G401 (cell line): Measurements from ENCODE around the gene COX7B. TPM values are rescaled to one million over a fixed set of nuclear protein-coding genes. Genes with fewer than 3 reads are reported as not detected.
A peak's percentile ranks its signal among the peaks of the same experiment; 100 is the strongest.
"Not testable (repeated sequence)": the region's sequence is repeated elsewhere in the genome, so short reads cannot be mapped to it uniquely, and the experiment has no call there.

ENCODE experiments used
- DNase-seq: peaks from one replicate; pipeline ENCODE4 v3.0.0-alpha.2; 2015; ENCODE audit warnings: low spot score
- in situ Hi-C: cut with HindIII; loops from 2 replicates; pipeline ENCODE4 v1.10.0; 2016; ENCODE audit warnings: low sequenced_read_pairs, mixed read lengths
- total RNA-seq: library from RNA; depleted of rRNA; stranded (reverse); fragments of >200 nt; shearing (Covaris generic); gene quantifications from 2 replicates; pipeline ENCODE4 v1.2.3, GENCODE V29; 2014; rRNA removed

COX7B gene, protein sequence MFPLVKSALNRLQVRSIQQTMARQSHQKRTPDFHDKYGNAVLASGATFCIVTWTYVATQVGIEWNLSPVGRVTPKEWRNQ
- 408 and 546 TPM in 2 replicates for total RNA-seq

DNA sequence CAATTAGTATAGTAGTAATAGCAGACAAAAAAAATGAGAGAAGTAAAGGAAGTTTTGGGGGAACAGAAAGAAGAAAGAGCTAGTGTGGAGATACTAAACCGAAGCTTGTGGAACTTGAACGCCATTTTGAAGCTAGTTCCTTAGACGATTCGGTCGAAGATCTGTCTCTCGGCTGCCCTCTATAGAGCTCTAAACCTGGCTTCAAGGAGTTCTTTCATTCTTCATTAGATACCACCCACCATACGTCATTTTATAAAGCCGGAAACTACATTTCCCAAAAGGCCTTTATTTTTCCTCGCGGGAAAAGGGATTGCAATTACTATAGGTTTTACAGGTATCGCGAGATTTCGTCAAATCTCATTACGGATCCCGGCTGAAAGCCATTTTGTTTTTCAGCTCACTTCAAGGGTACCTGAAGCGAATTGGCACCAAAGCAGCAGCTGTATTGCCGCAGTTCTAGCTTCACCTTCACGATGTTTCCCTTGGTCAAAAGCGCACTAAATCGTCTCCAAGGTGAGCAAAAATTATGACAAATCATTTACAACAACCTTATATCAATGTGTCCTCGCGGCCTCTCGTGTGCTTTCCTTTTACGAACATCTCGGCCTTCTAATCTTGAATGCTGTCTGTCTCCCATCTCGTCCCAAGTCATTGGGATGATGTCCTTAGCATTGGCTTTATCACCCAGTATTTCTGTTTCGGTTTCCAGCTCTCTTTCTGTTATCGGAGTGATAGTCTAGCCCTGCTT lies at the start of gene COX7B:
Gene COX7B (plus strand): TSS at position 388 of the 748 bp plus-strand sequence. CDS start 86 bp downstream, at position 474.
- in situ Hi-C loops: no loop called here
- DNase-seq: peak; percentile 97

DNA sequence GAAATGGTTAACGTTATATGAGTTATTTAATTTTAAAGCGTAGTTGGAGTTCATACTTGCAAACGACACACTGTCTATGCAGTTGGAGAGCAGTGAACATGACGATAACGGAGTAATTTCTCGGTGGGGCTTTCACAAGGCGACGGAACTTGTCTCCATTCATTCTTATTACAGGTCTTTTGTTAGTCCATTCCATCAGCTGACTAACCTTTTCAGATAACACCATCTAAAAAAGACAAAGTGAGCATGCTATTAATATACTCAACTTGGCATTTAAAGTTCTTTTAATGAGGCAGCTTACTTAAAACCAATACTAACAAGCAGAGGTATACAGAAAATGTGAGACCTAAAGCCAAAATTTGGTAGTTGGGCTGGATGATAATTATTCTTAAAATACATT lies 23.9 kb upstream of the COX7B start:
- in situ Hi-C loops: no loop called here

DNA sequence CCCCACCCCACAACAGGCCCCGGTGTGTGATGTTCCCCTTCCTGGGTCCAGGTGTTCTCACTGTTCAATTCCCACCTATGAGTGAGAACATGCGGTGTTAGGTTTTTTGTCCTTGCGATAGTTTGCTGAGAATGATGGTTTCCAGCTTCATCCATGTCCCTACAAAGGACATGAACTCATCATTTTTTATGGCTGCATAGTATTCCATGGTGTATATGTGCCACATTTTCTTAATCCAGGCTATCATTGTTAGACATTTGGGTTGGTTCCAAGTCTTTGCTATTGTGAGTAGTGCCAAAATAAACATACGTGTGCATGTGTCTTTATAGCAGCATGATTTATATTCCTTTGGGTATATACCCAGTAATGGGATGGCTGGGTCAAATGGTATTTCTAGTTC lies 17.9 kb upstream of the COX7B start:
- in situ Hi-C loops, DNase-seq: not testable (repeated sequence)

More for the DNA sequence above, 23.9 kb upstream of the COX7B start:
- DNase-seq: no peak

DNA sequence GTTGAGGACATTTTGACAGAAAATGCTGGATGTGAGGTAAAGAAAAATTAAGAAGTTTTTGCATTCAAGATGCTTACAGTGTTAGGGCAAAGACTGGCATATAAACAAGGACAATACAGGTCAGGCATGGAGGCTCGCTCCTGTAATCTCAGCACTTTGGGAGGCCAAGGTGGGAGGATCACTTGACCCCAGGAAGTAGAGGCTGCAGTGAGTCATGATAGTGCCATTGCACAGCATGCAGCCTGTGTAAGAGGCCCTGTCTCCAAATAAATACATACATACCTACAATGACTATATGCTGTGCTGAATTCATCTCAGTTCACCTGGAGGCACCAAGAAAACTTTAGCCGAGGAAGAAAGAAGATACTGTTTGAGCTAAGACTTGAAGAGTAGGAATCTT lies 6.4 kb upstream of the COX7B start:
- DNase-seq: no peak
- in situ Hi-C loops: no loop called here

DNA sequence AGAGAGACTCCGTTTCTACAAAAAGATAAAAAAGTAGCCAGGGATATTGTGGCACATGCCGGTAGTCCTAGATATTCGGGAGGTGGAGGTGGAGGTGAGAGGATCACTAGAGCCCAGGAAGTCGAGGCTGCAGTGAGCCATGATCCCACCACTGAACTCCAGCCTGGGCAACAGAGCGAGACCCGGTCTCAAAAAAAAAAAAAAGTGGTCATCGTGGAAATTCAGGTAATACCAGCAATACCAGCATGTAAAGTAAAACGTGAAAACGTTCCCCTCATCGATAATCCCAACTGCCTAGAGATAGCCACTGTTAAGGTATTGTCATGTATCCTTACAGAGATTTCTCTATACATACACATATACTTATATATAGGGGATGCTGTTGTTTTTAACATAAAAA lies 5.6 kb upstream of the COX7B start:
- no peak for DNase-seq
- in situ Hi-C loops: no loop called here

DNA sequence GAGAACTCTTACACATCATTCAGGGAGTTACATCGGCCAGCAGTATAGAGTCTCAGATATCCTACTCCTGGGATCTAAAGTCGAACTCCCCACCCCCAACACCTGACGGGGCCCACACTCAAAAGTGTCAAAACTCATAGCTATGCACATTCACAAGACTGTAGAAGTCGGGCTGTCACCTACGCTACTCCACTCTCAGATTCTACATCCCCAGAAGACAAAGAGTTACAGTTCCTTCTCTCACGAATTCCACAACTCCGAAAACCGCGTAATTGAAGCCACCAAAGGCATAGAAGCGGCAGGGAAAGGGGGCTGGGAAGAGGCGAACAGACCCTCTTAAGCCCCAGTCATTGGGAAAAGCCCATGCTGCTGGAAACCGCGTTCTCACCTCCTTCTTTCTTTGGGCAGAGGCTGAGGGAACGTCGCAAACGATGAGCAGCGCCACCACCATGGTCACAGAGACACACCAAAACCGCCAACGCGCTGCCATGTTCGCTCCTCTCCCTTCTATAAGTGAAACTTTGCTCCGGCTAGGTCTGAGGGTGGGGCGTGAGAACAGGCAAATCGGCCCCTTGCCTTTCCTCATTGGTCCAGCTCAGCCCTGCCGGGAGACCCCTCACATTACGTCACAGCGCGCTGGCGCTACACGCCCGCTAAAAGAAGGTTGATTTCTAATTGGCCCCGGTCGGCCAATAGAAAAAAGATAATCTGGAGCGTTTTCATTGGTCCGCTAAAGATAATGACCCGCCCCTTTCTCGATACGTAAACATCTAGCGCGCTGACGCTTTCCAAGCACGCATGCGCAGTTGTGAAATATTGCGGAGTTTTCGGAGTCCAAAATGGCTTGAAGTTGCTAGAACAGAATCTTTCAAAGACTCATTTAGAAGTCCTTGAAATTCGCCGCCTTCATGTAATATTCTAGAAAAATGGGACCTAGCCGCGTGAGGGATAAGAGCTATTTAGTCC lies 4.1 kb upstream of the COX7B start, which contains the start of gene MAGT1:
Gene MAGT1 (minus strand): TSS at position 515 of the 966 bp plus-strand sequence. CDS start 25 bp downstream, at position 490.
- in situ Hi-C loops: no loop called here

DNA sequence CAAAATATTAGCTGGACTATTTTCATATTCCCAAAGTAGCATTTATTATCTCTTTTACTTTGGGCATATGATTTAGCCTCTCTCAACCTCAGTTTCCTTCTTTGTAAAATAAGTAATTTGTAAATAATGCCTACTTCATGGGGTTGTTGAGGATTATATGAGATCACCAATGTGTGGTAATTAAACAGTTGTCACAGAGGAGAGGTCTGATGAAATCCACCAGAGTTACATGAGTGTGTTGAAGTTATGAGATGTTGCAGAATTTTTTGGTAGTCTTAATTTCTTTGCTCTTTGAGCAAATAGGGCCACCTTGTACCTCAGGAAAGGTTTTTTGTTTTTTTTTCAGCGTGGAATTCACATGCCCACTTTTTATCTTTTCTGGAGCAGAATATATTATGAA lies 1.4 kb downstream of the COX7B start:
- in situ Hi-C loops: no loop called here
- DNase-seq: no peak

More for the DNA sequence above, 4.1 kb upstream of the COX7B start, which contains the start of gene MAGT1:
- peak; percentile 96 for DNase-seq

DNA sequence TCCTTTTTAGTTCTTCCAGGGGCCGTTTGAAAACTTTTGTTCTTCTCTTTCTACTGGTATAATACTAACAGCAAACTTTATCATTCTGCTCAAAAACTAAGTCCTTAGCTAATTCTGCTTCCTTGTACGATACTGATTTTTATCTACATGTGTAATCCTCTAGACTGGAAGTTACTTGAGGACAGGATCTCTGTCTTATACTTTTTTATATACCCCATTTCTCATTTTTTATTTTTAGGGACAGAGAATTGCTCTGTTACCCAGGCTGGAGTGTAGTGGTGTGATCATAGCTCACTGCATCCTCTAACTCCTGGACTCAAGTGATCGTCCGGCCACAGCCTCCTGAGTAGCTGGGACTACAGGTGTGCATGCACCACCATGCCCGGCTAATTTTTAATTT lies 2.2 kb downstream of the COX7B start:
- in situ Hi-C loops: no loop called here
- DNase-seq: no peak

DNA sequence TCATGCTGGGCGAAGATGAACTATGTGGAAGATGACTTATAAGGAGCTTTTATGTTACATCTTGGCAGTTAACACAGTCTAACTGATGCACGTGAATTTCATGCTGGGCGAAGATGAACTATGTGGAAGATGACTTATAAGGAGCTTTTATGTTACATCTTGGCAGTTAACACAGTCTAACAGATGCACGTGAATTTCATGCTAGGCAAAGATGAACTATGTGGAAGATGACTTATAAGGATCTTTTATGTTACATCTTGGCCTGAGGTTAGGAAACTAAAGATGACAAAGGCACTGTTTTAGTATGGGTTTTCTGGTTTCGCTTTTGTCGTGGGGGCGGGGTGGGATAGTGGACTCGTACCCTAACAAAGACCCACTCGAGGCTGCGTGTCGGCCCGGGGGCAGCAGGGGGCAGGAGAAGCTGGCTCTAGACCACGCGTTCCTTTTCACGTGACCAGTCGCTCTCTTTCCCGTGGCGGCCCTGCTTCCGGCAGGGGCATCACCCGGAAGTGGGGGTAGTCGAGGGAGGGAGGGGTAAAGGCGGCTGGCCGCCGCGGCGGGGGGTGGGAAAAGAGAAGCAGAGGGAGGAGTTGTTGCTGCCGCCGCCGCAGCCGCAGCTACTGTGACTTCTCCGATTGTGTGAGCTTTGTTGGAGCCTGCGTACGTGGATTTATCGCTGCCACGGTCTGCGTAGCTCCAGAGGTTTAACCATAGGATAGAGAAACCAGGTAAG lies 11.0 kb downstream of the COX7B start, which contains the start of gene ATP7A:
Gene ATP7A (plus strand): TSS at position 586 of the 733 bp plus-strand sequence. CDS start 60,949 bp downstream, outside the sequence.
- peak; percentile 58 for DNase-seq
- in situ Hi-C loops: no loop called here

DNA sequence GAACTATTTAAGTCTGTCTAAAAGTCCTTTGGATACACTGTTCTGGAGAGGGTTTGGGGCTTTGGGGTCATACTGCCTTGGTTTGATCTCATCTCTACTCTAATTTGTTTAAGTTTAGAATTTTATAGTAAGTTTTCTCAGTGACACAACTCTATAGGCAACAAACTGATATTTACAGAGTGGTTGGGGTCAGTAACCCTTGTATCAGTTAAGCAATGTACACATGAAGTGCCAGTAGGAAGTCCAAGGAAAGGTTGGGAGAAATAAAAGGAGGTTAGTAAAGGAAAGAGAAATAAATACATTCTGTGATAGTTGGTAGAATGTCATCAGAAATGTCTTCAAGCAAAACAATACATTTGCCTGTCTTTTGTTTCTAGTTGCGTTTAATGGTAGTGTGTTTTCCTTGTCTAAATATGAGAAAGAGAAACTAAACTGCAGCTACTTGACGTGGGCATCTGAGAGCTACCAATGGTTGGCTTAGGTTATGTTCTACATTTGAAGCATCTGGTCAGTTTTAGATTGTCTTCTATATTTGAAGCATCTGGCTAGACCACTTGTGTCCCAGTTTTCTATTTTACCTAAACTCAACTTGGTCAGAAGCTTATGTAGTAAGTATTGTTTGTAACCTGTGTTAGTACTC lies 18.1 kb downstream of the COX7B start:
- in situ Hi-C loops: no loop called here
- DNase-seq: no peak

DNA sequence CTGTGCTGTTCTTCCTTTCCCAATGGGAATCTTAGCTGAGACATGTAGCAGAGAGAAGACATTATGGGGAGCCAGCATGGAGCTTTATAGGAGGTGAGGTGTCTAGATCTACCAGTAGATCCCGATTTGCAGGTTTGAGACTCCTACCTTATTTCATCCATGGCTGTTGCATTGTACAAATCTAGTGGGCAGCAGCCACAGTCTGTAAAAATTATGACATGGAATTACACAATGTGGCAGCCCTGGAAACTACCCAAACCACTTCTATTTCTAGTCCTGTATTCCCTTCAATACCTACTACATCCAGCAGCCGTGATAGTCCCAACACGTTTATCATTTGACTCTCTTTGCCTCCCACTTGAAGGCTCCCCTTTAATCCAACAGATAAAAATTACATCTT lies 19.3 kb downstream of the COX7B start:
- in situ Hi-C loops: no loop called here
- DNase-seq: no peak

DNA sequence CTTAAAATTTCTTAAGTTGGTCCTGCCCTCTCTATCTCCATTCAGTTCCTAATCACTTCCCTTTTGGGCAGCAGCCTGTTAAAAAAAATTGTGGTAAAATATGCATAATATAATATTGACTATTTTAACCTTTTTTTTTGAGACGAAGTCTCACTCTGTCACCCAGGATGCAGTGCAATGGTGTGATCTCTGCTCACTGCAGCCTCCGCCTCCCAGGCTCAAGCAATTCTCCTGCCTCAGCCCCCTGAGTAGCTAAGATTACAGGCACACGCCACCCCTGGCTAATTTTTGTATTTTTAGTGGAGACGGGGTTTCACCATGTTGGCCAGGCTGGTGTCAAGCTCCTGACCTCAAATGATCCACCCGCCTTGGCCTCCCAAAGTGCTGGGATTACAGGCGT lies 20.1 kb downstream of the COX7B start:
- in situ Hi-C loops, DNase-seq: not testable (repeated sequence)

DNA sequence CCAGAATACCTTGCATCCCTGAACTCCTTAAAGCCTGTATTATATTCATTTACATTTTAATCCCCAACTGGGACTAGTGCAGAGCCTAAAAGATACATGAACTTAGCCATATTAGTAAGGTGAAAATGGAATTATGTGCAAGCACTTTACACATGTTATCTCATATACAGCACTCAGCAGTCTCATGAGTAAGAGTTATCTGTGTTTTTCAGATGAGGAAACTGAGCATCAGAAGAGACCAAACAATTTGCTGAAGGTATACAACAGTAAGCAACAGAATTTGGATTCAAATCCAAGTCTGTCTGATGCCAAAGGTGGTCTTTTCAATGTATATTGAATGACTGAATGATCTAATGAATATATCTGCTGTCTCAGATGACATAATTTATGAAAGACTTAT lies 23.5 kb downstream of the COX7B start:
- in situ Hi-C loops: no loop called here

DNA sequence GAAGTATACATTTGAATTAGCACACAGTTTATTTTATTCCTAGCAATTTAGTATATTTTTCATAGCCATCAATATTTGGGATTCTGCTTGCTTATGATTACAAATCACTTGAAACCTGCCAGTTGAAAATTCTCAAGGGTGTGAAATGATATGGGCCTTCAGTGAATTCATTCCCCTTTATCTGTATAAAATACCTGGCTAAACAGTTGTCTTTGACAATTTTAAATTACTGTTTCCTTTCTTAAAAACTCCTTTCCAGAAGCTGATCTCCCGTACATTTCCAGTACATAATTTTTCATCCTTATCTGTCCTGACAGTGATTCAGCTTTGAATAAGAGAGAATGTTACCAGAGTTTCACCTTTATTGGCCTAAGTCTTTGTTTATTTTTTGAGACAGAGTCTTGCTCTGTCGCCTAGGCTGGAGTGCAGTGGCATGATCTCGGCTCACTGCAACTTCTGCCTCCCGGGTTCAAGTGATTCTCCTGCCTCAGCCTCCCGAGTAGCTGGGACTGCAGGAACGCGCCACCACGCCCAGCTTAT lies 25.1 kb downstream of the COX7B start:
- in situ Hi-C loops: no loop called here
- DNase-seq: no peak

More for the DNA sequence above, 23.5 kb downstream of the COX7B start:
- DNase-seq: no peak

DNA sequence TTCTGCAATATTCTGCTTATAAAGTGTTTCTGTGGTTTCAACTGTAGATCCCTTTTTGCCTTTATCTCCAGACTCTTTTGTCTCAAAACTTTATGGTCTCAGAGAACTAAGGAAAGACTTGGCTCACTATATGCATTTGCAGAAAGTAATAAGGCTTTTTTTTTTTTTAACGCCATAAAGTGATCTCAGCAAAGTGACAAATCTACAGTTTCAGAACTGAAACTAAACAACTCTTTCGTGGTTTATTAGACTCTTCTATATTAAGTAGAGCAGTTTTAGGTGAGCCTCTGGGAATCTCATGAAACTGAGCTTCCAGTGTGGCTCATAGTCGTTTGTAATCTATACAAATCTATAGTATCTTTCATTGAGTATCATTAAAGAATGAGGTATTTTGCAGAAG lies 26.5 kb downstream of the COX7B start:
- no peak for DNase-seq
- in situ Hi-C loops: no loop called here

DNA sequence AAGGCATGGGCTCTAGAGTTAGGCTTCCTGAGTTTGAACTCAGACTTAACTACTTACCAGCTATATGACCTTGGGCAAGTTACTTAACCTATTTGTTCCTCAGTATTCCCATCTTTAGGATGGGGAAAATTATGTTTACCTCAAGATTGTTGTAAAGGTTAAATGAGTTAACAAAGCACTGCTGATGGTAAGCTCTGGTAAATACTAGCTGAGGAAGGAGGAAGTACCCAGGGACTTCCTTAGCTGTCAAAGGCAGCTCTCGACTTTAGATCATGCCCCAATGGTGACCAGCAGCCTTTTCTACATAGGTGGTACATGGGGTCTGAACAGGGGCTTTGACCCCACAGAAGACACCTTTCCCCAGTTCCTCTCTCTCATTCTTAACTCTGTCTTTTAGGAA lies 31.3 kb downstream of the COX7B start:
- DNase-seq: no peak
- in situ Hi-C loops: no loop called here

DNA sequence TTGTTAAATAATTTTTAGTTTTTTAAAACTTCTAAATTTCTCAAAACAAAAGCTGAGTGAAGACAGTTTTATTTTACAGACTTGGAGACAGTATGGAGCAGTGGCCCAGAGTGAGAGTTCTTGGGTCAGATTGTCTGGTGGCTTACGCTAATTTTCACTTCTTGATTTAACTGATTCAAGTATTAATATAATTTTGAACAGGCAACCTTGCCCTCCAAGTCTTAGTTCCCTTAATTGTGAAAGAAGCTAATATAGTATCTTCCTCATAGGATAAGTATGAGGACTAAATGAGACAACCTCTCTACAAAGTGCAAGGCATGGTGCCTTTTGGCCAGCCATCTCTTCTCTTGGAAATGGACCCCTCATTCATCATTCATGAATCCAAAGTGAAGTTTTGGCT lies 36.6 kb downstream of the COX7B start:
- no peak for DNase-seq
- in situ Hi-C loops: no loop called here

DNA sequence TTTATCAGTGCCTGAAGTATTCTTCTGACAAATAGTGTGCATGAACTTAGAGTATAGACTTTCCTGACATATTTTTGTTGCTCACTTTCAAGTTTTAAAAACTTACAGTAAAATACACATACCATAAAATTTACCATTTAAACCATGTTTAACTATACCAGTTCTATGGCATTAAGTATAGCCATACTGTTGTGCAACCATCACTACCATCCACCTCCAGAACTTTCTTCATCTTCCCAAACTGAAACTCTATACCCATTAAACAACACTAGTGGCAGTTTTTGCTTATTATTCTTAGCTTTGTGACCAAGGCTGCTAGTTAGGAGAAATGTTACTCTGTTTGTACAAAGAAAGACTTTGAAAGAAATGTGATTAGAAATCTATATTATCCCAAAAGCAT lies 37.0 kb downstream of the COX7B start:
- DNase-seq: no peak
- in situ Hi-C loops: no loop called here
